Measurements from ENCODE around the gene MACROD2. TPM values are rescaled to one million over a fixed set of nuclear protein-coding genes. Genes with fewer than 3 reads are reported as not detected.

Gene MACROD2
- polyA plus RNA-seq, 2 of the 4 experiments (the other 2 are of a cell fraction): 0.96 to 1.3 TPM

- no peaks in the 10 kb centered on the region for H3K9me3 ChIP-seq
- TF ChIP-seq ESRRA (IDR thresholded peaks at IDR 0.05; ENCODE audit: borderline replicate concordance, low read length) (no peak), SMC3 (IDR thresholded peaks at IDR 0.05) (no peak)
- POLR2A ChIA-PET: no interaction called here
- CTCF ChIA-PET: no interaction called here
- FAIRE-seq (no peak), ATAC-seq (no peak), DNase-seq (ENCODE audit: low read depth in 1 of 2, low spot score in 1 of 2) (no peak)
- no peak overlapping the region for H3K27ac ChIP-seq
- 8% methylated on average over 2 of the region's 2 CpGs for WGBS (ENCODE audit: missing lambda C conversion rate)
- no peak overlapping the region for H3K4me3 ChIP-seq
- no peaks in the 10 kb centered on the region for H3K4me1 ChIP-seq
- H3K4me2 ChIP-seq: no peak overlapping the region
Measured at GRCh38 chr20:16014436-16014835, 2019.1 kb downstream of the MACROD2 start.

DNA sequence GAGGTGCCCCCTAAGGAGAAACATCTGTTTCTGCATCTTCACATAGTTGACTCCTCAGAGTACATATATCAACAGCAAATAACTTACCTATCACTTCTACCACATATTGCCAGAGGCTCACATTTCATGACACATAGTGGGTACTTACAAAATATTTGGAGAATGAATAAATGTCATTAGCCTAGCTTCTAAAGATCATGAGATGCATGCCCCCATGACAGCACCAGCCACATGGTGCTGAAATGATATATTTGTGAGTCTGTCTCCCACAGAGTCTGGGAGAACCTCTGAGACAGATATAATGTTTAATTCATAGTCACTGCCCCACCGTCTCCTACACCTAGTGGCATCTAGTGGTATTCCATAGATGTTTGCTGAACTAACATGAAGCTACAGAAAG is 2022.3 kb downstream of the MACROD2 start:
- Histone ChIP-seq H3K9me3 (0 out of 3 replicates have a peak, but pooled peaks cover 3% of the 10 kb centered on the region), H3K4me3 (no peak overlapping the region), H3K27ac (no peak overlapping the region), H3K4me1 (0 out of 3 replicates have a peak, but pooled peaks cover 4% of the 10 kb centered on the region), H3K4me2 (no peak overlapping the region)
- no peak for TF ChIP-seq NR3C1 (IDR thresholded peaks at IDR 0.05)
- TF ChIP-seq, protein P1, sequence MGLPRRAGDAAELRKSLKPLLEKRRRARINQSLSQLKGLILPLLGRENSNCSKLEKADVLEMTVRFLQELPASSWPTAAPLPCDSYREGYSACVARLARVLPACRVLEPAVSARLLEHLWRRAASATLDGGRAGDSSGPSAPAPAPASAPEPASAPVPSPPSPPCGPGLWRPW (IDR thresholded peaks at IDR 0.05): no peak
- TF ChIP-seq SREBF2 (IDR thresholded peaks at IDR 0.05): no peak
- no peak for TF ChIP-seq SMC3 (IDR thresholded peaks at IDR 0.05)
- no peak for TF ChIP-seq MYC (IDR thresholded peaks at IDR 0.05; ENCODE audit: borderline replicate concordance, low read length)
- TF ChIP-seq, protein P2, sequence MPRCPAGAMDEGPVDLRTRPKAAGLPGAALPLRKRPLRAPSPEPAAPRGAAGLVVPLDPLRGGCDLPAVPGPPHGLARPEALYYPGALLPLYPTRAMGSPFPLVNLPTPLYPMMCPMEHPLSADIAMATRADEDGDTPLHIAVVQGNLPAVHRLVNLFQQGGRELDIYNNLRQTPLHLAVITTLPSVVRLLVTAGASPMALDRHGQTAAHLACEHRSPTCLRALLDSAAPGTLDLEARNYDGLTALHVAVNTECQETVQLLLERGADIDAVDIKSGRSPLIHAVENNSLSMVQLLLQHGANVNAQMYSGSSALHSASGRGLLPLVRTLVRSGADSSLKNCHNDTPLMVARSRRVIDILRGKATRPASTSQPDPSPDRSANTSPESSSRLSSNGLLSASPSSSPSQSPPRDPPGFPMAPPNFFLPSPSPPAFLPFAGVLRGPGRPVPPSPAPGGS (IDR thresholded peaks at IDR 0.05): no peak
- TF ChIP-seq GATA3 (IDR thresholded peaks at IDR 0.05; ENCODE audit: borderline replicate concordance): no peak
- TF ChIP-seq HOXB13 (CRISPR knock-in tag; IDR thresholded peaks at IDR 0.05; ENCODE audit: low read depth): no peak
- 4% methylated on average over 1 of the region's 1 CpG for WGBS (ENCODE audit: missing lambda C conversion rate)
- ChIA-PET CTCF (interaction anchor here (0.5 kb wide), 1 partner anchor 38 kb away, joined by 3 read pairs; no protein-coding TSS in a partner anchor), POLR2A (no interaction called here)
- FAIRE-seq (no peak), DNase-seq (ENCODE audit: low read depth in 1 of 2, low spot score in 1 of 2) (no peak), ATAC-seq (no peak)

DNA sequence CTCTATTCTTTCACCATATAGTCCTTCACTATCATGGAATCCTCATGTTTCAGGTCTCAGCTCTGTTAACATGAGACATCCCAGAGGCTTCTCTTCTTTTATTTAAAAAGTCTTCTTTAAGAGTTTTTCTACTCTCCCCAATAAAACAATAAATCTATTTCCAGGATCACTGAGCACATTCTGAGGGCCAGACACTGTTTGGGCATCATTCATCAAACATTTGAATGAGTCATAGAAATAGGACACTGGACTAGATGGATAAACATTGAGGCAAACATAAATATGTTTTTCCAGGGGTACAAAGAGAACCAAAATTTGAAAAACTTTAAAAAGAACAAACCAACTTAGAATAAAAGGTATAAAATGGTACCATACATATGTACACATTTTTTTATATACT is 2023.6 kb downstream of the MACROD2 start:
- no peak for FAIRE-seq

GRCh38 chr20:16020971-16021370 is 2025.7 kb downstream of the MACROD2 start:
- no peak for FAIRE-seq
- H3K4me3 ChIP-seq: no peak overlapping the region
- DNase-seq (ENCODE audit: low read depth in 1 of 2, low spot score in 1 of 2): peak; percentile 25 to 48
- no peak overlapping the region for H3K27ac ChIP-seq
- 0 out of 3 replicates have a peak, but pooled peaks cover 4% of the 10 kb centered on the region for H3K4me1 ChIP-seq
- 0 out of 3 replicates have a peak overlapping the region, but pooled peaks have one; percentile 2 for H3K4me2 ChIP-seq
- TF ChIP-seq MAFK (IDR thresholded peaks at IDR 0.05; ENCODE audit: partially characterized antibody): no peak
- TF ChIP-seq FOSL2 (IDR thresholded peaks at IDR 0.05): no peak
- peak; percentile 33; the same call in 1 of the 2 replicates for TF ChIP-seq FOSL2 (CRISPR knock-in tag; IDR thresholded peaks at IDR 0.05)
- TF ChIP-seq, protein P2 (IDR thresholded peaks at IDR 0.05): no peak
- TF ChIP-seq NFE2L2 (conservative IDR thresholded peaks at IDR 0.05; ENCODE audit: low read length): no peak
- no peak for TF ChIP-seq PHF8 (IDR thresholded peaks at IDR 0.05; ENCODE audit: borderline replicate concordance, low read depth)
- no peak for TF ChIP-seq KDM1A (IDR thresholded peaks at IDR 0.05; ENCODE audit: low read depth)
- no peak for TF ChIP-seq CBX8 (IDR thresholded peaks at IDR 0.05)
- ChIA-PET POLR2A (no interaction called here), CTCF (no interaction called here)
- peak; percentile 54 to 63; a peak in 4 of 6 replicates for ATAC-seq
- peaks cover 3% of the 10 kb centered on the region; the same call in 1 of the 3 replicates for H3K9me3 ChIP-seq
- WGBS (ENCODE audit: missing lambda C conversion rate): 24% methylated on average over 3 of the region's 3 CpGs

More for the DNA sequence above, 2023.6 kb downstream of the MACROD2 start:
- H3K4me3 ChIP-seq: no peak overlapping the region
- H3K9me3 ChIP-seq: 0 out of 3 replicates have a peak, but pooled peaks cover 3% of the 10 kb centered on the region
- POLR2A ChIA-PET: no interaction called here
- DNase-seq (ENCODE audit: low read depth in 1 of 2, low spot score in 1 of 2): no peak
- no peak overlapping the region for H3K4me2 ChIP-seq
- ATAC-seq: no peak
- H3K27ac ChIP-seq: no peak overlapping the region
- CTCF ChIA-PET: no interaction called here
- 0 out of 3 replicates have a peak, but pooled peaks cover 4% of the 10 kb centered on the region for H3K4me1 ChIP-seq
- TF ChIP-seq CBX2 (IDR thresholded peaks at IDR 0.05; ENCODE audit: borderline replicate concordance, low read depth) (no peak), NPAS2 (CRISPR knock-in tag; IDR thresholded peaks at IDR 0.05; ENCODE audit: borderline replicate concordance) (no peak), RFX5 (IDR thresholded peaks at IDR 0.05) (no peak), MYC (IDR thresholded peaks at IDR 0.05; ENCODE audit: borderline replicate concordance, low read length) (no peak)

All from A549 (cell line).